ENCODE data around the gene CALN1.

The CALN1 gene

DNA sequence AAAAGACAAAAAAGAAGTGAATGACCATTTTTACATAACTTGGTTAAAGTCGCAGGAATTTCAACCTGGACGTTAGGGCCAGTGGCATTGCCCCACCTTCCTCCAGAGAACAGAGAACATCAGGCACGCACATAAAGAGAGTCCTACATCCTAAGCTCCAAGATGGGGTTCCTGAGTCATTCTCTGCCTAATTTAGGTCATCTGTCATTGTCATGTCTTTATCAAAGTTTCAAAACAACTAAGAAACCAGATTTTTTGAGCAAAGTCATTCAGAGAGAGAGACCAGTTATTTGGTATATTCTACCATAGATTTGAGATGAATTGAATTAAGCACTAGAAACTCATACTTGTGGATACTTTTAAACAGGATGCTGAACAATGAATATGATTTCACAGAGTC, 241.7 kb downstream of the CALN1 start:
- DNase-seq = no peak

DNA sequence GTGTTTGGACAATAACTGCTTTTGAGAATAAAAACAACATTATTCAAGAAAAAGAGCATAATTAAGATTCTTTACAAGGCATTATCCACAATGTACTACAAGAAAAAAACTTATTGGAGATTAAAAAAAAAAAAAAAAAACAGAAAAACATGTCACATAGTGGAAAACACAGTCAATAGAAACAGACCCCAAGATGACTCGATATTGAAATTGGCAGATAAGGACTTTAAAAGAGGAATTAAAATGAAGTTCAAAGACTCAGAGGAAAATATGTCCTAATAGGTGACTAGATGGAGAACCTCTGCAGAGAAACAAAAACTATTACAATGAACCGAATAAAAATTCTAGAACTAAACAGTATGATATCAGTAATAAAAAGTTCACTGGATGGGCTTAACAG, 248.9 kb downstream of the CALN1 start:
- no peak for DNase-seq

DNA sequence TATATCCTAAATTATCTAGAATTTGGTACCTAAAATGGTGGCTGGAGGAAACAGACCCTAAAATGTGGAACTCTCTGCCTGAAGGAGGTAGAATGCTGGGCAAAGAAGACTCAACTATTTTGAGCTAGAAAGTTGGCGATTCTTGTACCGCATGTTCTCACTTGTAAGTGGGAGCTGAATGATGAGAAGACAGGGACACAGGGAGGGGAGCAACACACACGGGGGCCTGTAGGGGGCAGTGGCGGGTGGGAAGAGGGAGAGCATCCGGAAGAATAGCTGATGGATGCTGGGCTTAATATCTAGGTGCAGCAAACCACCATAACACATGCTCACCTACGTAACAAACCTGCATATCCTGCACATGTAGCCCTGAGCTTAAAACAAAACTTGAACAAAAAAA, 250.6 kb downstream of the CALN1 start:
- no peak for DNase-seq

DNA sequence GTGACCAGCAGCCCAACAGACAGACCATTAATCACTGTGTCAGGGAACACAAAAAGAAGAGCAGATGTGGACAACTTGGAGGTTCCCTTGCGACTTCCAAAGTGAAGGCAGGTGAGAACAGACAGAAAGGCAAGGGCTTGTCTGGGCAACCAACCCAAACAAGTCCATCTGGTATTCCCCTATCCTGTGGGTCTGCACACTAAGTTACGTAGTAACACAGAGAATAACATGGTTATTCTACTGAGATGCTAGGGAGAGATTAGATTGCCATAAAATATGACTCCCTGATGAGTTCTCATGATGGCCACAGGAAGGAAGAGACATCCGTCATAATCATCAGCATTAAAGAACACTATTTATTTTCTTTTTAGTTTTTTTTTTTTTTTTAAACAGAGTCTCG, 252.2 kb downstream of the CALN1 start:
- DNase-seq = no peak

DNA sequence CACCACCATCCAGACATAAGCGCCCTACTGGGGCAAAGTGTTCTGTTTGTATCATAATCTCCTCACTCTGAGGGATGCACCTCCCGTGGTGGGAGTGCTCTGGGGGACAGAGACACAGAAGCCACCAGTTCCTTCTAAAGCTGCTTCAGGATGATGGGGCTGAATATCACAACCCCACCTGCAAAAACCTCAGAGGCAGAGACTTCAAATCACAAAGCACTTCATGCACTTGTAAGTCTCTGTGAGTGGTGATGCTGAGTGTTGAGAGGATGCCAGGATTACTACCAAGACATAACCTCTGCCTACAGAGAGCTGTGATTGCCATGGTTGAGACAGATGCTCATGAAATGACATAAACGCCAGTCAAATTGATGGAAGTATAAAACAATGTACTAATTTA, 255.5 kb downstream of the CALN1 start:
- DNase-seq = no peak

DNA sequence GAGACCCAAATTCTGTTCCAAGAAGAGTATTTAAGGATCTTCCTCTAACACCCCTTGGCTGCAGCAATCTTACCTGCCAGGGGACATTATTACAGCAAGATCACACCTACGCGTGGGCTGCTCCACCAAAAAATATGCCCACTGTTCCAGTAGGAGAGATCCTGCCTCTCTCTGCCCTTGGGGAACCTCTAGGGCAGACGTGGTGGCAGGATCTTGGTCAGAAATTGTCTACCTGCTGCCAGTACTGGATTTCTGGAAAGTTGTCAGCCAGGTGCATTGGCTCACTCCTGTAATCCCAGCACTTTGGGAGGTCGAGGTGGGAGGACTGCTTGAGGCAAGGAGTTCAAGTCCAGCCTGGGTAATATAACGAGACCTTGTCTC, 259.0 kb downstream of the CALN1 start:
- no peak for DNase-seq

DNA sequence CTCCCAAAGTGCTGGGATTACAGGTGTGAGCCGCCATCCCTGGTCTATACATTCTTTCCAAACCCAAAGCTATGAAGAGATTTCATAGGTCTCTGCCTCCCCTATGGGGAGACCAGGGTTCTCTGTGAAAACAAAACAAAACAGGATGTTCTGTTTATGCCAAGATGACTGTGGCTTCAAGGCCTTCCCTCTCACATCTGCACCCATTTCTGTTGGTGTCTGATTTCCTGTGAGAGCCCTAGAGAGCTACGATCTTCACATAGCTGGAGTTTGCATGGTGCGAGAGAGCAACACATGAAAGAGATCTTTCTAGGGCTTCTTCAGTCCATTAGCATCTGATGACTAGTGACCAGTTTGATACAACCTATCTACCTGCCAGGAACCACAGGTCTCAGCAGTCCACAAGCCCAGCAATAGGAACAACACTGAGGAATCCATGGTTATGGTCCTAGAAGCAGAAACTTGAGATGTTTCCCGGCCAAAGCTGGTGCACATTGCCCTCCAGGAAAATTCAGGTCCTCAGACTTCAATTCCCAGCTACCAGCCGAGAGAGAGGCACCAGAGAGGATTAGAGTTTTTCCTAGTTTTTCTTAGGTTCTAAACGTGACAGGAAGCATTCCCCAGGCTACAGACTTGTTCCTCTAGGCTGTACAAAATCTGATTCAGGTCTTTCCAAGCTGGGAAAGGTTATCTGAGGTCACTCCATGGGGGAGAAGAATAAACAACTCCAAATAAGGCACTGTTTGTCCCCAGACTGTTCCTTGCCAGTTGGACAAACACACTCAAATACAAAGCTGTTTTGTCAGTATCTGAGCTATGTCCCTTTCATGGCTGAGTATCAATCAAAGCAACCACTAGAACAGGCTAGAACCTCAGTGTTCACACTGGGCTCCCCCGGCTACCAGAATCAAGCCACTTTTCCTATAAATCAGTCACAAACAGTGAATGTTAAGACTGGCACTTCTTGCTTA, 259.7 kb downstream of the CALN1 start:
- DNase-seq = no peak

DNA sequence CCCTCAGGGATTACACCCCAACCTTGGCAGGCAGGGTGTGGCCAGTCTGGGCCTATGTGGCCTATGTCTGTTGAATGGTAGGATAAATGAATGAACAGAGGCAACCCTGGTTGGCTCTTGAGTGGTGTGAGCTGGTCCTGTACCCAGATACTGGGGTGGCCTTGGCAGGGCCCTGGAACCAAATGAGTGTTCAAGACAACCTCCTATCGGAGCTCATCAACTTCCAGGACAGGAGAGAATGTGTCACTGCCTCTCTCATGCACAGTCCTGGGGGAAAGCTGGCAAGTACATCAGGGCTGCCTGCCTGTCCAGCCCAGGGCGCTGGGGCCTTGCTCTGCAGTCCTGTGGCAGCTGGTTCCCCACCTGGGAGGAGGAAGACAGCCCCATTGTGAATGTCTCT, 271.6 kb downstream of the CALN1 start:
- DNase-seq = no peak

DNA sequence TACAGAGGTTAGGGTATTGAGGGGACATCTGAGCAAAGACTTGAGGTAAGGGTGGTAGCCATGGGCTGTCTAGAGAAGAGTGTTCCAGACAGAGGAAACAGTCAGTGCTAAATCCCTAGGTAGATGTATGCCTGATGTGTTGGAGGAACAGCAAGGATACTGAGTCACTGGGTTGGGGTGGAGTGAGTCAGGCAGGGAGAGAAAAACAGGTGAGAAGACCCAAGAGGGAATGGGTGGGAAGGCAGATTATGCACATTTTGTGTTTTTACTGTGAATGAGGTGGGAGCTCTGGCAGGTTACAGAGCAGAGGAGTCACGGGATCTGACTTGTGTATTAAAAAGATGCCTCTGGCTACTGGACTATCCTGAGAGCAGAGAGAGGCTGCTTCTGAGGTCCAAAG, 285.0 kb downstream of the CALN1 start:
- DNase-seq = no peak

DNA sequence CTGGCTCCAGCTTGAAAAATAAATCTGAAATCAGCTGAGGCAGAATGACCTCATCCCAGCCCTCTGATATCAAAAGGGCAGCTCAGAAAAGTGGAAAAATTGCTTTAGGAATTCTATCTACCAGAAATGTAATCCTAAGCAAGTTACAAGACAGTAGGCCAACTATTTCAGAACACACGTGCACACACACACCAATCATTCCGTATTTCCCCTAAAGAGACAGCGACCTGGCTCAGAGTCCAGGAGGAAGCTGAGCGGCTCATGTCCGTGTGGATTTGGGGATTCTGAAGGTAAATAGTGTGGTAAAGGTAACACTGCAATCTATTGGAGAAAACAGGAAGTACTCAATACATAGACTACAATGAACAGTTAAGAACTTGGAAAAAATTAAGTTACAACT, 288.2 kb downstream of the CALN1 start:
- DNase-seq = no peak

DNA sequence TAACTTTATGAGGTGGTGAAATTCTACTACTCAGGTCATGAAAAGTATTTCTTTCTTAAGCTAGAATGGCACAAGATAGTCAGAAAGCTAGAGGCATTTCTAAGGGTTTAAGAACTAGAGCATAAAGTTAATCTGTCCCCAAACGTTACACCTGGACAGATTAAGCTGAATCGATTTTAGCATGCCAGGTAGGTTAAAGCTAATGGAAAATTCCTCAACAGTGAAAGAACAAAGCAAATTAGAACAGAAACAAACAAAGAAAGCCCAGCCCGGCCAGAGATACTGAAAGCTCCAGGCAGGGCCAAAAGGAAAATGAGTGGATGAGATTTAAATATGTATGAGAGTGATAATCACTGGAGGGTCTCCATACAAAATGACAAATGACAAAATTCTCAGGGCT, 293.8 kb downstream of the CALN1 start:
- DNase-seq = no peak

DNA sequence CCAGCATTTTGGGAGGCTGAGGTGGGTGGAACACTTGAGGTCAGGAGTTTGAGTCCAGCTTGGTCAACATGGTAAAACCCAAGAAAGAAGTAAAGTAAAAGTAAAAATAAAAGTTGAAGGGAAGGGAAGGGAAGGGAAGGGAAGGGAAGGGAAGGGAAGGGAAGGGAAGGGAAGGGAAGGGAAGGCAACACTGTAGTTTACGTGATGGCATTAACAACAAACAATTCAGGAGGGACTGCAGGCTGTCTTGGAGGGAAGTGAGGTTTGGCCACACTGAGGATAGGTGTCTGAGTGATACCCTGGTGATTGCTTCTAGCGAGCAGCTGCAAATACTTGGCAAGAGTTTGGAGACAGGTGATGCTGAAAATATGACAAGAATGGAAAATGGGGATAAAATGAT, 298.0 kb downstream of the CALN1 start:
- DNase-seq = no peak

DNA sequence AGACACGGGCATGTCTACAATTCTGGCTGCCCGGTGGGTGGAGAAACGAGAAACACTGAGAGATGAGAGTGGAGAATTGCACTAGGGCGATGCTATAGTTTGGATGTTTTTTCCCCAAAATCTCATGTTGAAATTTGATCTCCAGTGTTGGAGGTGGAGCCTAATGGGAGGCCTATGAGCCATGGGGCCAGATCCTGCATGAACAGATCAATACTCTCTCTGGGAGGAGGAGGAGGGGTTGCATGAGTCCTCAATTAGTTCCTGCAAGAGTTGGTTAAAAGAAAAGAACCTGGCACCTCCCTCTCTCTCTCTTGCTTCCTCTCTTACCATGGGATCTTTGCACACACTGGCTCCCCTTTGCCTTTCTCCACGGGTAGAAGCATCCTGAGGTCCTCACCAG, 299.1 kb downstream of the CALN1 start:
- DNase-seq = no peak

DNA sequence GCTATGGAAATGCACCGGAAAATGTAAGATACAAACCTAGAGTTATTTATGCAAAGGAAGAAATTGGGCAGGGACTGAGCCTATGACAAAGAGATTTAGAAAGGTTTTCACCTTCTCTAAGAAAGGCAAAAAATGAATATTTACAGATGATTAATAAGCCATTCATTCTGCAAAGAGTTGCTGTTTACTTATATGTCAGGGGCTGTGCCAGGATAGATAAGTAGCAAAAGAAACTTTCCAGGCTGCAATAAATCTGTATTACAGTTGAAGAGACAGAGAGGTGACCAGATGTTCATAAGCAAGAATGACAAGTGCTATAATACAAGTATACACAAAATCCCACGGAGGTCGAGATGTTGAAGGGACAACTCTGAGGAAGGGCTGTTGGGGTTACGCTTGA, 299.6 kb downstream of the CALN1 start:
- DNase-seq = no peak

DNA sequence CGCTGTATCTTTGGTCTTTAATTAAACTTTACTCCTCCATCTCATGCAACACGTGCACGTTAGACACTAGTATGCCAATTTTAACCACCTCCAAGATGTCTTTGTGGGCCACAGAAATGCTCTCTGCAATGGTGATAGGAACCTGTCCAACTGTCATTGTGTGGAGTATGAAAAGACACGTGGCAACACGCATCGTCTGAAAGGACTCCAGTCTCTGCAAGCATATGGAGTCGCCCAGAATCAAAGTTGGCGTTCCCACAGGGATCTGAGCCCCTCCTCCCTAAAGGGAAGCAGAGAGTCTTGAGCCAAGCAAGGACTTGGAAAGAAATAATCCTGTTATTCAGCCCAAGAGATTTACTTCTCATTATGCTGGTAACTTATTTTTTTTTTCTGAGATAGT, 301.1 kb downstream of the CALN1 start:
- DNase-seq = no peak

DNA sequence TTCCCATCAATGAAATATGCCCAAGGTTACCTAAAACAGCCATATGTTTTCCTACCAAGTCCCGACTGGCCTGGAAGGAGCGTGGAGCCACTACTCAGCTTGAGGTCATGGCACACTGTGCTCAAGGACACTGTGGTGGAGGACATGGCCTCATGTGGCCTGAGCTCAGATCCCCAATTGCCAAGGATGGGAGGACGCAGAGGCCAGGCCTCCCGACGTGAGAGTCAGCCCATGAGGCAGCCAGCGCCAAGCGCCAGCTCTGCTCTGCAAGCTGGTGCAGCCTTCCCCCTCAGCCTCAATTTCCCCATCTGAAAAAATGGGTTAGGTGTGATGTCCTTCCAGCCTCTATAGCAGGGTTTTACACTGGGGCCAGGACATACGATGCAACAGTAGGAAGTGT, 302.6 kb downstream of the CALN1 start:
- no peak for DNase-seq

DNA sequence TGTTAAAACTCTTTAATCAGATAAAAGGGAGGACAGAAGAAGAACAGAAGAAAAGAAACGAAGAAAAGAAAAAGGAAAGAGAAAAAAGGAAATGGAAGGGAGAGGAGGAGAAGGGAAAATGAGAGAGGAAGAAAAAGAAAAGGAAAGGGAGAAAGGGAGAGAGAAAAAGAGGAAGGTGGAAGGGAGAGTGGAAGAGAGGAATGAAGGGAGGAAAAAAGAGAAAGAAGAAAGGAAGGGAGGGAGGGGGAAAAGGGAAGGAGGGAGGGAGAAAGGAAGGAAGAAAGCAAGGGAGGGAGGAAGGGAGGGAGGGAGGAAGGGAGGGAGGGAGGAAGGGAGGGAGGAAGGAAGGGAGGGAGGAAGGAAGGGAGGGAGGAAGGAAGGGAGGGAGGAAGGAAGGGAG, 305.7 kb downstream of the CALN1 start:
- no peak for DNase-seq

DNA sequence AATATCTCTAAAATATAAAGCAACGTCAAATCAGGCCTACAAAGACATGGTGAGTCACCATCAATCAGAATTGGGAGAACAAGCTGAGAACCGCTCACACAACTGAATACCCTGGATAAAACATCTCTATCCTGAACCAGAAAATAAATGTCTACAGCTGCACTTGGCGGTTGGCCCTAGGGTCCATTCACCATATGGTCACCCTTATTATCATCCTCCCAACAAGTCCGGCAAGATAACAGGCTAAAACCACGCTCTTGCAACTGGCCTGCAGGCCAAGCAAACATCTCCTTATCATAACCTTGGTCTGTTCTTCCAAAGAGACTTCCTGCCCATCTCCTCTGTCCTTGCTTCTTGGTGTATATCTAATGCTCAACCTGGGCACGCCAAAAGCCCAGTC, 310.7 kb downstream of the CALN1 start:
- DNase-seq = no peak

DNA sequence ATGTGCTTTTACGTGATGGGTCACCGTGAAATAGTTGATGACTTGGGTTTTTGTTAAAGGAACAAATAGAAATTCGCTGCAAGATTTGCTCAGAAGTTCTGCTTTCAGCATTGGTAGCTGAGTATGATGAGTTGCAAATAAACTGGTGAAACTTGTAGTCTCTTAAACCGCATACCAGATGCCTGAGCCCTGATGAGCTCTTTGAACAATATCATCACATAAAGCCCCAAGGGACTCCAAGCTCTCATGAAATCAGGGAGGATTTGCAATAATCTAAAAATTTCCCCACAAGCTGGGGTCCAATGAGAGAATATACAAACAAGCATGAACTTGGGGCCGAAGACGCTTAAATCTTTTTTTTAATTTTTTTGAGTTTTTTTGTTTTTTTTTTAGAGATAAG, 312.4 kb downstream of the CALN1 start:
- DNase-seq = no peak

DNA sequence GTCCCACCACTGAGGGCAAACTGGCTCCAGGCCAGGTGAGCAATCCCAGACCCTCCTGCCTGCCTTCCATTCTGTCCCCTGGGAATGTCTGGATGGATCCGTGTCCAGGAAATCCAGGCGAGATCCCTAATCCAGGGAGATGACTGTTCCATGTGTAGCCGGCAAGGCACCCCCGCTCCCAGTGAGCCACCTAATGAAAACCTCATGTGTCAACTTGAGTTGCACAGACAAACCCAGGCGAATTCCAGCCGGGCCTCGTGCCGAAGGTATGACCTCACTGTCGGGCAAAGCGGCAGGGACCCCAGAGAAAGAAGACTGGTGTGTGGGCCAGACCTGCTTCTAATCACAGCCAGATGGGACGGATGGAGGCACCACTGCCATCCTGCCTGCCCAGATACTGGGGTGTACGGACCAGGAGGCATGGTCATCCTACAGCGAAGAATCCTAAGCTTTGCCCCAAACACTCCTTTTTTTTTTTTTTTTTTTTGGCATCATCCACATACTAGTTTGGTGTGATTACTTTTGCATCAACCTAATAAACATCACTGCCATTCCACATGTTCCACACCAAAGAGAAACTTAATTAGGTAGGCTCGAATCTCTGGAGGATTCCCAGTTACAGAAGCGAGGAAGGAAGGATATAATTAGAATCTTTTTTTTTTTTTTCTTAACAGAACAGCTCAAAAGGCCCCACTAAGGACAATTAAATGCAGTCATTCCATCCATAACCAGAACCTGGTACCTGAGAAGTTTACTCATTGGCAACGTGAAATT, 313.1 kb downstream of the CALN1 start:
- no peak for DNase-seq

DNA sequence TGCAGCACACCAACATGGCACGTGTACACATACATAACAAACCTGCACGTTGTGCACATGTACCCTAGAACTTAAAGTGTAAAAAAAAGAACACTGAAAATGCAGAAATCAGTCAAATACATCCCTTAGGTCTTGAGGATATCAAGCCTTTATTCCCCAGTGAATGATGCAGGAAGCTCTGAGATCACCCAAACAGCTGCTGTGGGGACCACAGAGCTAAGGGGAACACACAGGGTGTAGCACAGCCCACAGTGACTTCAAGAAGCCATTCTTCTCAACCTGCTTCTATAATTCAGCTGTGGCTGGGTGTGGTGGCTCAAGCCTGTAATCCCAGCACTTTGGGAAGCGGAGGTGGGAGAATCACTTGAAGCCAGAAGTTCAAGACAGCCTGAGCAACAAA, 314.9 kb downstream of the CALN1 start:
- DNase-seq = no peak

DNA sequence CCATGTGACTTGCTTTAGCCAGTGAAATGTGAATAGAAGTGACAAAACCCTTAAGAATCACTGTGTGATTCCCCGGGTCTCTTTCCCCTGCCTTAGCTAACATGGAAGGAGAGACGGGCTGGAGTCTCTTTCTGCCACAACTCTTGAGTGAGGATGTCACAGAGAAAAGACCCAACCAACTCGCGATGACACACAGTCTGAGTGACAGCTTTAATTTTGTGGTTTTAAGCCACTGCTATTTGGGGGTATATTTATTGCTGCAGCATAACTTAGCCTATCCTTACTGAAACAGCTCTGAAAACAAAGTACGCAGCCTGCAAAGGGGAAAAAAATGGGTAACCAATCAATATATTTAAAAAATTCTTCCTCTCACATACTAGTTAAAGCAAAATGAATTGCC, 319.4 kb downstream of the CALN1 start:
- no peak for DNase-seq

DNA sequence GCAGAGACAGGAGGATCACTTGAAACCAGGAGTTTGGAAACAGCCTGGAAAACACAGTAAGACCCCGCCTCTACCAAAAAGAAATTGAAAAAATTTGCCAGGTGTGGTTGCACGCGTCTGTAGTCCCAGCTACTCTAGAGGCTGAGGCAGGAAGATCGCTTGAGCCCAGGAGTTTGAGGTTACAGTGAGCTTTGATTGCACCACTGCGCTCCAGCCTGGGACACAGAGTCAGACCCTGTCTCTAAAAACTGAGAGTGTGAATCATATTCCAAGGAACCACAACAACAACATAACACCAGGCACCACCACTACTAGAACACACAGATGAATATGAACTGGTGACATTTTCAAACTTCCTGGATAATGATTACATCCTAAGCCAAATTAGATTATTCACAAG, 324.2 kb downstream of the CALN1 start:
- DNase-seq = no peak

DNA sequence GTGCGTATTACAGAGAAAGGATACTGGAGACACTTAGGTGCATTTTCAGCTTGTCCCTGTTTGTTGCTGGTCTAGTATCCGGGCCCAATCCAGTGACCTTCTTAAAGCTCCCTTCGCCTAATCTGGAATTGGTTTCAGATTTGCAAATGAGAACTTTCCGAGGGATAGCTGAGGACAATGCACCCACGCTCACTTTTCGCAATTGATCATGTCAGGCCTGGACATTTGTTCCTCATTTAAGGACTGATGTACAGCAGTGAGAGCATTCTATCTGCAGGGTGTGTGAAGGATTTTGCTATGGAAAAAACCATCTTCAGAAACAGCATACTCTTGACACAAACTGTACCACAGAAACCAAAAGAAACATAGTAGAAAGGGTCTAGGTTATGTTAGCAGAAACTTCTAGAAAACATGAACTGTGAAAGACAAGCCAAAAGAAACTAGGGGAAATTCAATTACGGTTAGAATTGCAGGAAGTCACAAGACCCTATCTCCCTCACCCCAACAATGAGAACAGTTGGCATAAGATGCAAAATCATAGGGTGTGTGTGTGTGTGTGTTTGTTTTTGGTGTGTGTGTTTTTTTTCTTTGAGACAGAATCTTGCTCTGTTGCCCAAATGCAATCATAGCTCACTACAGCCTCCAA, 331.1 kb downstream of the CALN1 start:
- DNase-seq = no peak

Measured in activated T-cell treated with anti-CD3 and anti-CD28 coated beads, Interleukin-2, amount 50 U/mL, for 1 hour (primary cell).